ENCODE results near the gene IMMP2L. TPM values are rescaled to one million over a fixed set of nuclear protein-coding genes. Genes with fewer than 3 reads are reported as not detected.

Gene IMMP2L
- total RNA-seq, 2 experiments from 2014 or later = 8.9 to 18.7 TPM

- Histone ChIP-seq H3K9me3 (ENCODE audit: control insufficient read depth in 1 of 2, insufficient read depth in 1 of 2, low read length in 2 of 2) (no peaks in the 10 kb centered on the region), H3K4me3 (ENCODE audit: low read length) (no peak overlapping the region), H3K36me3 (ENCODE audit: insufficient read depth, low read length) (no peaks in the 10 kb centered on the region), H3K27me3 (ENCODE audit: control insufficient read depth in 1 of 2, insufficient read depth in 2 of 2, low read length in 2 of 2) (no peaks in the 10 kb centered on the region), H3K27ac (ENCODE audit: low read depth in 1 of 2, low read length in 2 of 2) (no peak overlapping the region), H3K4me1 (ENCODE audit: insufficient read depth, low read length) (no peaks in the 10 kb centered on the region)
- Mint-ChIP-seq H3K36me3 (ENCODE audit: low read depth) (peaks cover 2% of the 10 kb centered on the region), H3K4me1 (ENCODE audit: low read depth) (peaks cover 56% of the 10 kb centered on the region), H3K27me3 (no peaks in the 10 kb centered on the region), H3K9me3 (no peaks in the 10 kb centered on the region), H3K27ac (no peak overlapping the region), H3K4me3 (no peak overlapping the region)
- CTCF ChIA-PET = no interaction called here
- ATAC-seq (ENCODE audit: poor library complexity) (no peak), DNase-seq (no peak)
- no peak for TF ChIP-seq CTCF (IDR thresholded peaks at IDR 0.05)
- intact Hi-C loops (cut with DNase I, micrococcal nuclease) = loop anchor here in 1 of 2 experiments (10.0 kb wide), 1 partner anchor 47 kb away; no protein-coding TSS in a partner anchor
- POLR2A ChIA-PET = no interaction called here
Measured at GRCh38 chr7:111071556-111071955, 490.7 kb downstream of the IMMP2L start.

- TF ChIP-seq CTCF (IDR thresholded peaks at IDR 0.05) = no peak
- no peaks in the 10 kb centered on the region for H3K27me3 Mint-ChIP-seq
- peaks cover 5% of the 10 kb centered on the region for H3K9me3 Mint-ChIP-seq
- intact Hi-C loops (cut with DNase I, micrococcal nuclease) = no loop called here
- H3K36me3 ChIP-seq (ENCODE audit: insufficient read depth, low read length) = no peaks in the 10 kb centered on the region
- ATAC-seq (ENCODE audit: poor library complexity) (no peak), DNase-seq (no peak)
- no peak overlapping the region for H3K27ac Mint-ChIP-seq
- H3K4me1 ChIP-seq (ENCODE audit: insufficient read depth, low read length) = no peaks in the 10 kb centered on the region
- no peak overlapping the region for H3K27ac ChIP-seq (ENCODE audit: low read depth in 1 of 2, low read length in 2 of 2)
- no peak overlapping the region for H3K4me3 Mint-ChIP-seq
- H3K36me3 Mint-ChIP-seq (ENCODE audit: low read depth) = peaks cover 11% of the 10 kb centered on the region
- H3K4me1 Mint-ChIP-seq (ENCODE audit: low read depth) = peaks cover 31% of the 10 kb centered on the region
- H3K27me3 ChIP-seq (ENCODE audit: control insufficient read depth in 1 of 2, insufficient read depth in 2 of 2, low read length in 2 of 2) = no peaks in the 10 kb centered on the region
- peaks cover 0 to 4% of the 10 kb centered on the region in 2 experiments for H3K9me3 ChIP-seq (ENCODE audit: control insufficient read depth in 1 of 2, insufficient read depth in 1 of 2, low read length in 2 of 2)
- no peak overlapping the region for H3K4me3 ChIP-seq (ENCODE audit: low read length)
- ChIA-PET CTCF (no interaction called here), POLR2A (interaction anchor here (1.1 kb wide), 1 partner anchor 15 kb away, joined by 4 read pairs; no protein-coding TSS in a partner anchor)
Measured at GRCh38 chr7:111068618-111069017, 493.7 kb downstream of the IMMP2L start.

- peaks cover 0 to 10% of the 10 kb centered on the region in 2 experiments for H3K9me3 ChIP-seq (ENCODE audit: control insufficient read depth in 1 of 2, insufficient read depth in 1 of 2, low read length in 2 of 2)
- no peaks in the 10 kb centered on the region for H3K36me3 ChIP-seq (ENCODE audit: insufficient read depth, low read length)
- H3K27ac ChIP-seq (ENCODE audit: low read depth in 1 of 2, low read length in 2 of 2) = no peak overlapping the region
- Mint-ChIP-seq H3K36me3 (ENCODE audit: low read depth) (peaks cover 15% of the 10 kb centered on the region), H3K4me1 (ENCODE audit: low read depth) (peaks cover 23% of the 10 kb centered on the region), H3K4me3 (no peak overlapping the region), H3K27me3 (no peaks in the 10 kb centered on the region), H3K9me3 (peaks cover 9% of the 10 kb centered on the region), H3K27ac (no peak overlapping the region)
- TF ChIP-seq CTCF (IDR thresholded peaks at IDR 0.05) = no peak
- H3K27me3 ChIP-seq (ENCODE audit: control insufficient read depth in 1 of 2, insufficient read depth in 2 of 2, low read length in 2 of 2) = no peaks in the 10 kb centered on the region
- ChIA-PET CTCF (no interaction called here), POLR2A (interaction anchor here (1.1 kb wide), 1 partner anchor 16 kb away, joined by 4 read pairs; no protein-coding TSS in a partner anchor)
- no peak for ATAC-seq (ENCODE audit: poor library complexity)
- H3K4me3 ChIP-seq (ENCODE audit: low read length) = no peak overlapping the region
- no peak for DNase-seq
- no peaks in the 10 kb centered on the region for H3K4me1 ChIP-seq (ENCODE audit: insufficient read depth, low read length)
- intact Hi-C loops (cut with DNase I, micrococcal nuclease) = no loop called here
Measured at GRCh38 chr7:111067682-111068081, 494.6 kb downstream of the IMMP2L start.
